Measurements from ENCODE around the gene BCL2L2.
"Not testable (repeated sequence)": the region's sequence is repeated elsewhere in the genome, so short reads cannot be mapped to it uniquely, and the experiment has no call there.

Gene BCL2L2

DNA sequence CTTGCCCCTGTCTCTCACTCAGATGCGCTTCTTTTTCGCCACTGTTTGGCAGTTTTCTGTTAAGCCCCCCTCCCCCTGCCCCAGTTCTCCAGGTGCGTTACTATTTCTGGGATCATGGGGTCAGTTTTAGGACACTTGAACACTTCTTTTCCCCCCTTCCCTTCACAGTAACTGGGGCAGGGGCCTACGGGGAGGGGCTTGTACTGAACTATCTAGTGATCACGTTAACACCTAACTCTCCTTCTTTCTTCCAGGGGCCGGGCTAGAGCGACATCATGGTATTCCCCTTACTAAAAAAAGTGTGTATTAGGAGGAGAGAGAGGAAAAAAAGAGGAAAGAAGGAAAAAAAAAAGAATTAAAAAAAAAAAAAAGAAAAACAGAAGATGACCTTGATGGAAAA, 18.4 kb downstream of the BCL2L2 start:
- no peak for DNase-seq

DNA sequence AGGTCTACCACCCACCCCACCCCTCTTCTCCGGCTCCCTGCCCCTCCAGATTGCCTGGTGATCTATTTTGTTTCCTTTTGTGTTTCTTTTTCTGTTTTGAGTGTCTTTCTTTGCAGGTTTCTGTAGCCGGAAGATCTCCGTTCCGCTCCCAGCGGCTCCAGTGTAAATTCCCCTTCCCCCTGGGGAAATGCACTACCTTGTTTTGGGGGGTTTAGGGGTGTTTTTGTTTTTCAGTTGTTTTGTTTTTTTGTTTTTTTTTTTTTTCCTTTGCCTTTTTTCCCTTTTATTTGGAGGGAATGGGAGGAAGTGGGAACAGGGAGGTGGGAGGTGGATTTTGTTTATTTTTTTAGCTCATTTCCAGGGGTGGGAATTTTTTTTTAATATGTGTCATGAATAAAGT, 19.1 kb downstream of the BCL2L2 start:
- DNase-seq, result not testable (repeated sequence)

DNA sequence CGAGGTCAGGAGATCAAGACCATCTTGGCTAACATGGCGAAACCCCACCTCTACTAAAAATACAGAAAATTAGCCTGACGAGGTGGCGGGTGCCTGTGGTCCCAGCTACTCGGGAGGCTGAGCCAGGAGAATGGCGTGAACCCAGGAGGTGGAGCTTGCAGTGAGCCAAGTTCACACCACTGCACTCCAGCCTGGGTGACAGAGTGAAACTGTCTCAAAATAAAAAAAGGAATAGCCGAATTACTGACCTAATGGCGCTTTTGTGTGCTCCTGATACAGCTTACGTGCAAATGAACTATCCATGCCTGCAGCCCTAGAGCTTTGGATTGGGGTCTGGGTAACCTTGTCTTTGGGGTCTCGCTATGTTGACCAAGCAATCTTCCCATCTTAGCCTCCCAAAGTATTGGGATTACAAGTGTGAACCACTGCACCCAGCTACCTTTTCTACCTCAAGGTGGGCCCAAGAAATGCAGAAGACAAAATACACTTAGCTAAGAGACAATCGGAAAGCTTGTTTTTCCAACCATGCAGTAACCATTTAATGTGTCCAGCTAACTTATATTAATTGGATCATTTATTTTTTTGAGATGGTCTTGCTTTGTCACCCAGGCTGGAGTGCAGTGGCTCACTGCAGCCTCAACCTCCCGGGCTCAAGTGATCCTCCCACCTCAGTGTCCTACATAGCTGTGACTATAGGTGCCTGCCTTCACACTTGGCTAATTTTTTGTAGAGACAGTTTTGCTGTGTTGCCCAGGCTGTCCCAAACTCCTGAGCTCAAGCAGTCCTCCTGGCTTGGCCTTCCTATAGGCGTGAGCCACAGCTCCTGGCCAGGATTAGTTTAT, 20.1 kb downstream of the BCL2L2 start:
- no peak for DNase-seq

DNA sequence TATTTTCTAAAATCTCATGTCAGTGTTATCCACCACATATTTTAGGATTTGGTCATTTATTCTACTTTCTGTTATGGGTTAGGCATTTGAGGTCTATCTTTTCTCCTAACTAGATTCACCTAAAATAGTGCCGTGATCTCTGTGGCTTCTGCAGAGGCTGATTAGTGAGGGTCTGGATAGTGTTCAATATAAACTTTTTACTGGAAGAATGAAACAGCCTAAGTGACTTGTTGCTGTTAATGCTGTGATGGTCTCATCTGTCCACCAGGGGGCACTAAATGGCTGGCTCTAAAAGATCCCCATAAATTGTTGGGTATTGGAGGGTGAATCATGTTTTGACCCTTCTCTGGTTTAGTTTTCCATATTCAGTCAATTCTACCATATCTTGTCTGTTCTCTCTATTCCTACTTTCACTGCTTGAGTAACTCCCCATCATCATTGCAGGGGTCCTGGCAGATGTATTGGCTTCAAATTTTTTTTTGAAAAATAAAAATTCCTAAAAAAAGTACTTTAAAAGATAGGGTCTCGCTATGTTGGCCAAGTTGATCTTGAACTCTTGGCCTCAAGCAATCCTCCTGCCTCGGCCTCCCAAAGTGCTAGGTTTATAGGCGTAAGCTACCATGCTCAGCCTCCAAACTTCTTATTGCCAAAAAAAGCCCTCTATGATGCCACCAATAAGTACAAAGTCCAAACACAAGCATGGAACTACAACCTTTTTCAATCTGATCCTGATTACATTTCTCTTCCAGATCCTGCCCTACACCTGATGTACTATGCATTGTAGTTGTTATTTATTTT, 21.5 kb downstream of the BCL2L2 start:
- peak; percentile 66 for DNase-seq

DNA sequence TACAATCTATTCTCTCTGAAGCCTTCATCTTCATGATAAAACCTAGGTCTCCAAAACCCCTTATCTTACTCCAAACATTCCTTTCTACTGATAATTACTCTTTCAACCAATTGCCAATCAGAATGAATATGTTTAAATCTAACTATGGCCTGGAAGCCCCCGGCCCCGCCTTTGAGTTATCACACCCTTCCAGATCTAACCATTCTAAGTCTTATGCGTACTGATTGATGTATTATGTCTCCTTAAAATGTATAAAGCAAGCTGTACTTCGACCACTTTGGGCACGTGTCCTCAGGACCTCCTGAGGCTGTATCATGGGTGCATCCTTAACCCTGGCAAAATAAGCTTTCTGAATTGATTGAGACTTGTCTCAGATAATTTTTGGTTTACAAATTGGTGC, 29.0 kb downstream of the BCL2L2 start:
- no peak for DNase-seq

- DNase-seq, result no peak
Observed at GRCh38 chr14:23339506-23340268, 33.1 kb downstream of the BCL2L2 start.

DNA sequence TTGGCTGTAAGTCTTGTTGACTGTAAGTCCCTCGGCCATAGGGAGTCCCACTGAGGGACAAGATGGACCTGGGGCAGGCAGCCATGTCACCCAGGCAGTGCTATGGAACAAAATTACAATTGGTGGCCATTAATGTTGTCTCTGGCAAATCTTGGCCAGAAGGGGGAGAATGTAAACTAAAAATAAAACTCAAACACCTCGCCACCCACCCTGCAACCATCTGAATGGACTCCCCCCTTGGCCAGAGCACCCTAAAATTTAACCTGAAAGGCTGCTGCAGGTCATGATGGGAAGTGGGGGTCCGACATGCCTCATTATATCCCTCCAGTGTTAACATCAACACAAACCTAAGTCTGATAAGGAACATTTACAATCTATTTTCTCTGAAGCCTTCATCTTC, 37.8 kb downstream of the BCL2L2 start:
- DNase-seq, result peak; percentile 7

- DNase-seq, result peak; percentile 2
Observed at GRCh38 chr14:23345987-23346692, 39.5 kb downstream of the BCL2L2 start.

DNA sequence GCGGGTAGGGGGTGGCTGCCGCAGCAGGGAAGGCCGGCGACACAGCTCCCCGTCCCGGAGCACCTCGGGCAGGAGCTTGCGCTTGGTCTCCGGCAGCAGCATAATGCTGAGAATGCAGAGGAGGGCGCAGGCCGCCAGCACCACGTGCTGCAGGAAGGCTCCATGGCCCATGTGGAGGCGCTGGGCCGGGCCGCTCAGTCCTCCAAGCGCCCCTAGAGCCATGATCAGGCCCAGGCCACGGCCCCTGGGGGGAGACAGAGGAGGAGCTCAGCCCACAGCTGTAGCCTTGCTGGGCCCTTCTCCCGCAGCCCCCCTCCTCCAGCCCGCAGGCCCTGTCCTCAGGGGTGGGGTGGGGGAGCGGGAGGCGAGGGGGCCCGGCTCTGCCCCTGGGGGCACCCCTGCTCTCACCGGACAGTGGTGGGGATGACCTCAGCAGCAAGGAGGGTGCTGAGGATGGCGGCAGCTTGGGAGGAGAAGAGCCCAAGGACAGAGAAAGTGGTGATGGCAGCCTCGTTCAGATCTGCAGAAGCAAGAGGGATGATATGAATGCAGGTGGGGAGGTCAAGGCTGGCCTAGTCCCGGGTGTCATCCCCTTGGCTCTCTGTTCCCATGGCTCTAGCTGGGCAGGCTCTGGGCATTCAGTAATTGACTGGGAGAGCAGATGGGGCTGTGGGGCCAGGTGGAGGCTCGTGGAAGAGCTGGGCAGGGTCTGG, 40.2 kb downstream of the BCL2L2 start:
- DNase-seq, result peak; percentile 43

GRCh38 chr14:23347406-23348296, 41.0 kb downstream of the BCL2L2 start:
- DNase-seq, result peak; percentile 44

DNA sequence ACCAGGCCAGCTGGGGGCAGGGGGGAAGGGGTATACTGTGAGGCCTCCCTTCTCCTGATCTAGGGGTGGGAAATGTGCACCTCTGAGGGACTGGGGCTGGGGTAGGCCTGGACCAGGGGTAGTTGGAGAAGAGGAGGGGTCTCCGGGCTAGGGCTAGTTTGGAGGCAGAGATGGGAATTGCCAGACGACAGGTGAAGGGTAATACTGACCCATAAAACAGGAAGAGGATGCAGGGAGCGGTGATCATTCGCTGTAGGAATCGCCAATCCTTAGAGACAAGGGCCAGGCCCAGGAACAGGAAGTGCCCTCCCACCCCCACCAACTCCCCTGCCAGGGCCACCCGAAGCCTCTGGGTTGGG, 41.6 kb downstream of the BCL2L2 start:
- peak; percentile 36 for DNase-seq

- peak; percentile 26 for DNase-seq
Observed at GRCh38 chr14:23349156-23349845, 42.7 kb downstream of the BCL2L2 start.

- DNase-seq, result peak; percentile 45
Observed at GRCh38 chr14:23351681-23352505, 45.3 kb downstream of the BCL2L2 start.

- peak; percentile 93 for DNase-seq
Observed at GRCh38 chr14:23352506-23353432, 46.1 kb downstream of the BCL2L2 start, which contains the start of gene SLC22A17. SLC22A17 (minus strand) TSS chr14:23352887.

- DNase-seq, result no peak
Observed at GRCh38 chr14:23353433-23353780, 46.8 kb downstream of the BCL2L2 start.

DNA sequence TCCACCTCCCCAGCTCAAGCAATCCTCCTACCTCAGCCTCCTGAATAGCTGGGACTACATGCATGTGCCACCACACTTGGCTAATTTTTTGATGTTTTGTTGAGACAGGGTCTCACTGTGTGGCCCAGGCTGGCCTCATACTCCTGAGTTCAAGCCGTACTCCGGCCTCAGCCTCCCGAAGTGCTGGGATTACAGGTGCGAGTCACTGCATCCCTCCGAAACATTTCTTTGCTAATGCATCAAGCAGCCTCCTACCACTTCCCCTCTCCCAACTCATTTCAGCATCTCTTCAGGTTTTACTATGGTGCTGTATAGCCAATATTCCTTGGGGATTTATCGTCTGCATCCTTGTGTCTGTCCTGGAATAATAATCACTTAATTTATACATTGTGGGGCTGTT, 48.4 kb downstream of the BCL2L2 start:
- DNase-seq, result no peak

DNA sequence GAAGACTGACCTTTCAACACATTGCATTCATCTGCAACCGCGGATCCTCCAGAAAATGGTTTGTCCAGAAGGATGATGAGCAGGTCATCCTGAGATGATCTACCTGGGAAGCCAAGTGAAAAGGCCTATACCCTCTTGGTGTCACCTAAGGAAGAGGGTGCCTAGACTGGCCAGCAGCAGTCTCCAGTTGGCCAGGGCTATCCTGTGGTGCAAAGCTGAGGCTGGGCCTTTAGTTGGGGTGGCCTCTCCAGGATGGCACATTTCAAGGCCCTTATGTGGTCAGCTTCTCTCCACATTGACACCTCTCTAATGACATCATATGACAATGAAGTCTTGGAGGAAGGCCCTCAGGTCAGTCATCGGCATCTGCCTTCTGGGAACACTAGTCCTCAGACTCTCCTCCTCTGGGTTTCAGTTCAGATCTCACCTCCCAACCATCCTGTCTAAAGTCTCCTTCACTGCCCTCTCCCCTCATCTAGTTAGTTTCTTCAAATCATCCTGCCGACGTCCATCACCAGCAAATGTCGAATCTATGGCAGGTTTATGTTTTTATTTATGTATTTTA, 49.3 kb downstream of the BCL2L2 start:
- no peak for DNase-seq

DNA sequence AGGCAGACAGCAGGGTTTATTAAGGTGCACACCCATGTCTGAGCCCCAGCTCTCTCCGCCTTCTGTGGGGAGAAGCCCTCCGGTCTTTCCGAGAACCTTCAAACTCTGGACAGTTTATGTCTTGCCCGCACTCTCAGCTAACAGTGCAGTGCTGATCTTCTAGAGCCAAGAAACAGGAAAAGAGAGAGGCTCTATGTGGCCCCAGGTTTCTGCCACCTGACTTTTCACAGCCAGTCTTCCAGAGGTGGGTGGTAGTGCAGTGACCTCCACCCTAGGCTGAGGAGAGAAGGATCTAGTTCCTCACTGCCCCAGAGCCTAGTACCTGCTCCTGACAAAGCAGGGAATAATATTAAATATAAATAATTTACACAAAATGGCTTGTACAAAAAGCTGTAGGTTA, 50.0 kb downstream of the BCL2L2 start:
- no peak for DNase-seq
